ENCODE data around the gene NFKB1.

NFKB1 gene

DNA sequence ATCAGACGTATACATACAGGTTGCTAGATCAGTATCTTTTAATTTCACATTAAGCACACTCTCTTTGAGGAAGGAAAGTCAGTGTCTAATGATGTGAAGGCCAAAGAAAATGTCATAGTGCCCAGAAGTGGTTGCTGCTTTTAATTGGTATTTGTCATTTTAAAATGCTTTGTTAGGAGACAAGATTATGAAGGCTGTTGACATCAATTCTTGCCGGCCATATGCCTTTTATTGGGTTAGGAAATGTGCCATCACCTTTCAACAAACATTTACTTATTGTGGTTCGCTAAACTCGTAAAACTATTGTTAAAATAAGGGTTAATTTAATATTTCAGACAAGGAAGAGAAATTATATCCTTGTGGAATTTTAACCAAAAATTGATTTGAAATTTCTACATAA lies 32.2 kb downstream of the NFKB1 start:
- no peak for DNase-seq

DNA sequence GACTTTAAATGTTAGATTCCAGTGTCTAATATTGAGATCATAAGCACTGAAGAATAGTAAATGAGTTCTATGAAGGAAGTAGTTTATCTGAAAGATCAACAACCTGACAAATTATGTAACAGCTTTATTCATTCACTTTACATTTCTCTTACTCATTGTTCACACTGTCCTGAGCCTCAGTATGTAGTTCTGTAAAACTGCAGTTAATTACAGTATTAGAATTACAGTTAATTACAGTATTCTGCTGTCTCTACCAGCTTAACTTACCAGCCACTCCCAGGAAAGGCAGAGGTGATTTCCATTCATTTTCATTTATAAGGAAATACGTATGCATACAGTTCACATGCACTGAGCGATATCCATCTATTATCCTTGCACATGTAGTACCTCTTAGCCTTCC lies 32.7 kb downstream of the NFKB1 start:
- DNase-seq: no peak

DNA sequence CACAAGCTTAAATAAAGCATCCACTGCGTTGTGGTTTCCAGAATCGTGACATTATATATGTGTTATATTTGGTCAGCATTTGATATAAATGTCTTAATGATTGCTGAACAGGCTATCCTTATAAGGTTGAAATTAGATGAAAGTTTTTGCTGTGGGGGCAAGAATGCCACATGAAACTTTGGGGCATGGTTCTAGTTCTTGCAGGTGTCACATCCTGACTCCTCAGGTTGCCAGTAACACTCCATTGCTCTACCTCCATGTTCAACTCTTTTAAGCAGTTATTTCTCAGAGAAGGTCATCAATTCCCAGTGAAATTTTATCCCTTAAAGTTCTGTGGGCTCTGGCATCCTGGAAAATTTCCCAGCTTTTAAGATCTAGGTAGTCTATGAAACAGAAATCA lies 33.7 kb downstream of the NFKB1 start:
- no peak for DNase-seq

DNA sequence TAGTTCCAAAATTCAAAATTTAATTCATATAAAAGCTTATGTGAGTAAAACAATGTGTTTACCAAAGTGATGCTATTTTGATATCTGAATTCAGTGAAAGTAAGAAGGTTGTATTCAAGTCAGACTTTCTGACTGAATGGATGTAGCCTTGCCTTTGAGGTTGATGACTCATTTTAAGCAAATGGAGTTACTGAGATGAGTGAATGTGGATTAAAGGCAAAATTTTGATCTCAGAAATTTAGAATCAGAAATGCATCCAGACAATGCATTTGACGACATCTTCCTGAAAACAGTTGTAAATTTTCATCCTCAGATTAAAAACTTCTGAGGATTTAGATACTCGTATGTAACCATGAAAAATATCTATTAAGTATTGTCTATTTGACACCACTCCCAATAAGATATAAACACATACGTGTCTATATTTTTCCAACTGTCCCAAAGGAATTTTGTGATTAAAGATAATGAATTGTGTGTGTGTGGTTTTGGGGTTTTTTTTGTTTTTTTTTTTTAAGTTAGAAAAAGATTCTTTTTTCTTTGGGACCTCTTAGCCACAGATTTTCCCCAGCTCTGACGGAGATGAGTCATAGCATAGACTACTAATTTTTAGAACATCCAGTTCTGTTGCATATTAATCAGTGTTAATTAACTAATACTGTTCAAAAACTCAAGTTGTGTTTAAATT lies 34.4 kb downstream of the NFKB1 start:
- DNase-seq: no peak

DNA sequence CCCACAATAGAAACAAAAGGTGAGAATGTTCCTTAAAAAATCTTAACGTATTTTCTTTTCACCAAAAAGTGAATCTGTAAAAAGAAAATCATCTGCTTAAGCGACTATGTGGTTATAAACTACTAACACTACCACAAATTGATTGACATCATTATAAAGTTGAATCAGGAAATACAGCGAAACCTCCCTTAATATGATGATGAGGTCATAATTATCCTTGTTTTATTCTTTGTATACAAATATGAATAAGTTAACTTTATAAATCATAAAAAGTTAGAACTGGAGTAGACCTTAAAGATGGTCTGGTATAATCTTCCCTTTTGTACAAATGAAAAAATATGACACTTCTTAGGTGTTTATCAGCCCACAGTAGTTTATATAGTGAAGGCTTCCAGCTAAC lies 35.6 kb downstream of the NFKB1 start:
- DNase-seq: no peak

DNA sequence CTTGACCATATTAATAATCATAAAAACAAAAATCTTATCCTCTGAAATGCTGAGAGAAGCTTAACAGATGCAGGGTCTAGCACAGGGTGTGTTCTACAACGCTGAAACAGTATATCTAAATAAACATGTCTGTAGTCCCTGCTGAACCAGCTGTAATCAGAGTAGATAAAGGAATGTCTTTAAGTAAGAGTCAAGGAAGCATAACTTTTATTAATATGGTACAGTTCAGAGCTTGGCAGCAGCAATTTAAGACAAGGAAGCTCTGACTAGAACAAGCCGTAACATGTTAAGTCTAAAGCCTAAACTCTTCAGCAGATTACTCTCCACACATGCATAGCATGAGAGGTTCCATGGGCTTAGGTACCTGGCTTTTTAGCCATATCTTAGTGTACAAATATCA lies 36.1 kb downstream of the NFKB1 start:
- no peak for DNase-seq

DNA sequence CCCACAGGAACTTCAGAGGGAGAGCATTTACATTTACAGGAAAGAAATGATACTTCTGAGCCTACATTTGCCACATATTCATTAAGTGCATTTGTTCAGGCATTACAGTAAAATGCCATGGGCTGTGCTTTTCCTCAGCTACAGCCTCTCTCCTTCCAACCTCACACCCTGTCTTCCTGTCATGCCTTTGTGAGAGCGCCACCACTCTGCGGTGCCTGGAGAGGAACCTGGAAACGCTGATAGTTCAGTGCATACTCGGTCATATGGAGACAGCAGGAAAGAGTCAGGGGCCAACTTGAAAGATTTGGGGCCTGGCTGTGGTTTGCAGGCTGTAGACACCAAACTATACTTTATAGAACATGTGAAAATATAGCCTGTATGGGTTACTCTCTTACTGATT lies 40.5 kb downstream of the NFKB1 start:
- DNase-seq: no peak

DNA sequence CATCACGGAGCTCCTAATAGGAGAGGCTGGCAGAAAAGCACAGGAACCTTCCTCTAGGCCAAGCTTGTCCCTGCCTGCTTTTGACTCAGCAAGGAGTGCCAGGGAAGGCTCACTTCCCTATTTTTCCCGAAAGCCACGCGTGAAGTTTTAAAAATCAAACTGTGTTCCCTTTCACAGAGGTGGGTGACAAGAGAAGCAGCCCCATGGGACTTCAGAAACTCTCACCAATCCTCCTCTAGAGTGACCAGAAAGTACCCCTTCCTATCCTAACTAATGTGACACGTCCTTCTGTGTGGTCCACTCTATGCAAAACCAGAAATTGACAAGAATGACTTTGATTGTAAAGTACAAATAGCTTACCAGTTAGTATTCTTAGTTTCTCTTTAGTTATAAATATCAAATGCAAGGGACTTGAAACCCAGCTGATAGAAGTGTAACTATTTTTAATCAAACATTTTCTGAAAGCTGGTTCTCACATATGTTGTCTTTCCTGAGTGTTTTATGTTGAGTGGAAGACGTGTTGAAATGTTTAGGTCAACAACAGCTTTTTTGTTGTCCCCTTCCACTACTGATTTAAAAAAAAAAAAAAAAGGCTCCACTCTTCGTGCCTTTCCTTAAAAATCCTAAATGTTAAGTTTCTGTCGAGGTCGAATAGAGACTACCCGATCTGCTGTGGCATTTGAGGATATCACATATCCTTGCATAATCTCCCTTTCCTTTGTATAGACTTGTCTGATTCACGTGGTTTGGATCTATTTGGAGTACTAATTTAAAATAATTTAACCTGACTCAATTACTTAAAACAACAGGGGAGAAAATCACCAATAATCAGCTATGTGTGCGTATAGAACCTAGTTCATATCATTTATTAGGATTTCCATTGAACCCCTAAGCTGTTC lies 42.1 kb downstream of the NFKB1 start:
- no peak for DNase-seq

DNA sequence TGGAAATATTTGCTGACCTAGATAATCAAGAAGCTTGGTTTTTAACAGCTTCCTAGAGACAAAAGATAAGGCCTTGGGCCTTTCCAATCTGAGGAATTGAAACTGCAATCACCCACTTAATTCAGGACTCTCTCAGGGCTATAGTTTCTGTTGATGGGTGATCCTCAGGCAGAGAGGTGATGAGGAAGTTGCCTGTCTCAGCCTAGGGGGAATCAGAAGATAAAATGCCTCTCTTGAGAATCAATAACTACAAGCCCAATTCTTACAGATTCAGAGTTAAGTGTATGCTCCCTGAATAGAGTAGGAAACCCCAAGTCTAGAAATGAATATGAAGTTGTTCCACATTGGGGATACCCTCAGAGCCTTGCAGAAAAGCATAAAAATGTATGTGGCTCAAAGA lies 45.5 kb downstream of the NFKB1 start:
- DNase-seq: no peak

DNA sequence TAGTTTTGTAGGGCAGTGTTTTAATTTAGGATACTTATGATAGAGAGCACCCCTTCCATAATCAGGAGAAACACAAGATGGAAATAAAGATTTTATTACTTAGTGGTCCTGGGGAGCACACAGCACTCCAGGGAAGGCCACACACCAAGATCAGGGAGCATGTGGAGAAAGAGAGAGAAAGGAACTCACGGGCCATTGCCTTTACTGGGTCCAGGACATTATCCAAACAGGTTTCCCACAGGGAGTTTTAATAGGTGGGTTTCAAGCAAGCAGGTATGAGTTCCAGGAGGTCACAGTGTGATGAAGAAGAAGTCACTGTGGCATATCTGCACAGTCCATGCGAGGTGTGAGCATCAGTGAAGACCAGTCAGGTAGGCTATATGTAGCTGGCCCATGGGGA lies 46.8 kb downstream of the NFKB1 start:
- no peak for DNase-seq

DNA sequence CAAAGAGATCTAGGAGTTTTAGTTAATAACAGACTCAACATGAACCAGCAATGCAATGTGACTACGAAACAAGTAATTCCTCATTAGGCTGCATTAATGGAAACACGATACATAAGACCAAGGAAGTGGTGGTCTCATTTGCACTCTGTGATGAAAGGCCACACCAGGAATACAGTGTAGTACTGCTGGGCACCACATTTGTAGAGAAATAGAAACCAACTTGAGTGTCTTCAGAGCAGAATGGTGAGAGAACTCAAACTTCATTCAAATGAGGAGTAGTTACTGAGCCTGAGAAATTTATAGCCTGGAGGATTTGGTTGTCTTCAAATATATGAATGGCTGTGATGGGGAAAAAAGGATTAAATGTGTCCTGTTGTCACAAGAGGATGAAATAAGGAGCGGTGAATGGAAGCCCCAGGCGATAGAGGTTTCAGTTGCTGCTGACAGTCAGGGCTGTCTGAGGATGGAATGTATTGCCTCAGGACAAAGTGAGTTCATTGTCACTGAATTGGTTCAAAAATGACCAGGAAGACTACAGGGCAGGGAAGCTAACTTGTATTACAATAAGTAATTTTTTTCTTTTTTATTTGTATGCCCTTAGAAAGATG lies 50.9 kb downstream of the NFKB1 start:
- no peak for DNase-seq

DNA sequence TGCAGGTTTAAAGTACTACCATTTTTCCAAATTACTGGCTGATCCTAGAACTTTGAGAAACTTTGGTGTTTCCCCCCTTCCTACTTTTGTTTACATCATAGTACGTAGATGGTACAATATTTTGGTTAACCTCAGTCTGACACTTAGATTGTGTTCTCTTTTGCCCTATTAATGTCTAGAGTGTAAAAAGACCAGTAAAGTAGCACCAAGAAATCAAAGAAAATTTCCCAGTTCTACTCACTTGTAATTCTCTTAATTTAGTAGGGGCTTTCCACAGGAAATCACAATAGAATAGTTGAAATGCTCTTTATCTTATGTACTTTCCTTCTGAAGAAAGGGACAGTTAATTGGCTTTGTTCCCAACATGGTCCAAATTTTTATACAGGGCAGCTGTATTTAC lies 51.6 kb downstream of the NFKB1 start:
- no peak for DNase-seq

DNA sequence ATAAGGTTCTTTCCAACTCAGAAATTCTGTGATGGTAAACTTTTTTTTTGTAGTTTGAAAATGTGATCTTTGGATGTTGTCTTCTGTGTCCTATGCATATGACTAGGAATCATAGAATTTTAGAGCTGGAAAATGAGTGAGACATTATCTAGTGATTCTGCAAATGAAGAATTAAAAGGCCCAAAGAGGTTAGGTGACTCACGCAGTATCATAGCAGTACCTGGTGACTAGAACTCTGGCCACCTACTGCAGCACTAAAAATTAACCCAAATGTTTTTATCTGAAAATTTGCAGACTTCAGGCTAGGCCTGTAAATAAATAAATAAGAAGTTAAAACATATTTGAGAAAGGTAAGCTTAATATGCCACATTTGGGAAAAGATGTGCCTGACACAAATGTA lies 52.8 kb downstream of the NFKB1 start:
- DNase-seq: no peak

DNA sequence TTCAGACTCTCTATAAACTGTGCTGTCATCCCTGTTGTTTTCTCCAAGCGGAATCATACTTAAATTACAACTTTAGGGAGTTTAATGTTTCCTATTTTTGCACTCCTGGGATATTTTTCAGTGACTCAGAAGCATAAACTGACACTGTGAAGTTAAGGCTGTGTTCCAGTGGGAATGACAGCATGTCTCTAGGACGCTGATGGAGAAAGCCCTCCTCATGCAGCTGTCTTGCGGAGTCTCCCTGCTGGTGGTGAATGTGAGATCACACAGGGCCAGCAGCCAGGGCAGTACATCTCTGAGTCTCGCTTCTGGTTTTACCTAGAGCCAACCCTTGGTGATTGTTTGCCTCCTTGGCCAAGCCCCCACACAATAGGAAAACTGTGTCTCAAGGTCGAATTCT lies 53.3 kb downstream of the NFKB1 start:
- DNase-seq: no peak

DNA sequence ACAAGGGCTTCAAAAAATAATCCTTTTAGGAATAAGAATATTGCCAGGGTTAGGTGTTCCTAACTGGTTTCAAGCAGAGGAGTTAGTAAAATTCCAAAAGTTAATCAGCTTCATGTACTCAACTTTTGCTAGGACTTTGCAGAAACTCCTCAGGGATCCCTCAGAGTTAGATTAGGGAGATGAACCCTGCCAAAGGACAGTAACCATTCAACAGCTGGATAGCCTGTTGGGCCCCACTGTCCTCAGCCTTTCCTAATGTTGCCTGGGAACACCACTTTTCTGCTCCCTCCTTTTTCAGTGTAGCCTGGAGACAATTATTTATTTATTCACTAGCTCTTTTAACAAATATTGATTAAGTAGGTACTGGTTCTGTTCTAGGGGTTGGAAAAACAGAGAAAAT lies 53.8 kb downstream of the NFKB1 start:
- DNase-seq: no peak

DNA sequence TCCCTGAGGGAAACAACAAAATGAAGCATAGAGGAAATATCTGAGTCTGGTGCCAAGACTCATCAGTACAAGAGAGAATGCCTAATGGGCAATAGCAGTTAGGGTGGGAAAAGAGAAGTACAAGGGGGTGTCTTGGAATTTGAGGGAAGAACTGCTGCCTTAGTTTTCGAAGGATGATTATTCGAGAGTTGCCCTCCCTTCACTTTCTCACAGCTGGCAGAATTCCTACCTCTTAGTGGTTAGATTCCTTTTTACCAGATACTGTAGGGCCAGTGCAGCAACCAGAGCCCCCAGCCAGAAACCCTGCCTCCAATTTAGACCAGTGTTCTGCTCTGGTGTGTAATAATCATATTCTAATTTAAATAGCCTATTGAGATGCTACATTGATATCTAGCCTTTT lies 56.5 kb downstream of the NFKB1 start:
- DNase-seq: no peak

DNA sequence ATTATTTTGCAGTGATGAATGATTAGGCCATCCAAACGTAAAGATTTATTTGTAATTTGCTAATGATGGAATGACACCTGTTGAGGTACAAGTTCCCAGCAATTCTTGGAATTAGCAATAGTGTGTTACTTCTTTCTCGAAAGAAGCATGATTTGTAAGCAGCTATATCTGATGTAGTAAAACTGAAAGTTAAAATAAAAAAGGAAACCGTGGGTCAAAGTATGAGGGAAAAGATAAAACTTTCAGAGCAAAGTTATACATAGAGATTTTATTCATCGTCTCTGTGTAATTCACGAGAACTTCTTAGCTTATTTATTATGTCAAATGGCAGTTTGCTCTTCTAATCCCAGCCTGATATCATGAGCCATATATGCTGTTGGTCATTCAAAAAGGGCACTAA lies 59.0 kb downstream of the NFKB1 start:
- DNase-seq: no peak

DNA sequence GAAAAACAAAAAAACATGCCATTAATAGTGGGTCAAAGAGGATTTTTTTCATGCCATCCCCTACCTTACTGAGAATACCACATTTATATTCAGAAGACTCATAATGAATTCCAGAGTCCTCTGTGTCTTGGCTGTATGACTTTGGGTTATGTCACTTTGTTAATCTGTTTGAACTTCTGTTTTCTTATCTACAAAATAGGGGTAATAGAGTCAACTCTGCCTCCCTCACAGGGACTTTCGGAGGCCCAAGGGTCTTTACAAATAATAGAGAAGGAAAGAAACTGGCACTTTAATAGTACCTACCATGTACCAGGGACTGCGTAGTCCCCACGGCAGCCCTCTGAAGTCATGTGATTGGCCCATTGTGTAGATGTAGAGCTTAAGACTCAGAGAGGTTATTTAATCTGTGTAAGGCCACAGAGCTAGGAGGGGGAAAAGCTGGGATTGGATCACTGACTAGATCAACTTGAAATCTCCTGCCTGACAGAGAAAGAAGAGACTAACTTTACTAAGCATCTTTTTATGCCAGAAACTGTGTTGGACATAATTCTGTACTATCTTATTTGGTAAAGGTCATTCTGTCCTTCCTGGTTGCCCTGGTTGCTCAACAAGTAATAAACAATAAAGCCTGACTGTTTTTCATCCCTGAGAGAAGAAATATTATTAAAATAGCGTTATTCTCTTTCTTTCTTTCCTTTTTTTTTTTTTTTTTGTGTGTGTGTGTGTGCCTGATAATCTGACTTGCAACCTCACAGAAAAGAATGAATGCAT lies 59.6 kb downstream of the NFKB1 start:
- DNase-seq: no peak

DNA sequence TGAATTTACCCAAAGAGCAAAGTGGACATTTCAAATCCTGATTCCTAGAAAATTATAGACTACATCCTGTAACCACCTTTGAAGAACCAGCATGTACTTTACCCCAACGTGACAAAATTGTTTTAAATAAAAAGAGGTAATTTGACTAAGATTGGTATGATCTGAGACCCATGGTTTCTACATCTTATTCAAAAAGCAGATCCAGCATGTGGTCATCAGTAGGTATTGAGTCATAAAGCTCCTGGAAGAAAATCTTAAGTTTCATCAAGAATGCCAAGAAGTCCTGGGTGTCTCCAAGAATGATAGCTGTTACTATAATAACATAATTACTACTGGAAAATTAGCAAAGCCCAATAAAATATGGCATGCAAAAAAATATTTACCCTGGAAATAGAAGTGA lies 61.8 kb downstream of the NFKB1 start:
- DNase-seq: no peak

DNA sequence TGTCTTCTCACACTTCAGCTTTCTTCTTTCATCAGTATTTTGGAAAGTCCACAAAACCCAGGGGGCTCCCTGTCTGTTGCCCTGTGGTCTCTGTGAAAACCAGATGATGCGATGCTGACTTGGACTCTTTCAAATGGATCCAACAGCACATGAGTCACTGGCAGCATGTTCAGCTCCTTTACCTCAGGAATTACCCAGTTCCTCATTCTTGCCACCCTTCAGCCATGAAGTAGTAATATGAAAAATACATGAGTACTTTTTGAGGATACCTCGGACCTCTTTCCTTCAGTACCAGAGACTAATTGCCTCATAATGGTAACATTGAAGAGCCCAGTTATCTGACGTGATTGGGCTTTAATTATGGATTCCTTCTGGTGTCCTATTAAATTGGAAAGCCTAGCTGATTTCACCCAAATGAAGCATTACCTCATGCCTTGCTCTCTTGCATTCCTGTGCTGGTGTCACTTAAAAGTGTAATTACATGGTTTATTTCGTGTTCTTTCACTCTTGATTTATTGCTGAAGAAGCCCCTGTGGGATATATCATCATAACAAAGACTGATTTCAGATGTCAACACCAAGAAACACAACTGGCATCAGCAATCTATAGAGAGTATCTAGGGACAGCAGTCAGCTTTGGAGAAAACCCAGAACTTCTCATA lies 63.4 kb downstream of the NFKB1 start:
- DNase-seq: no peak

DNA sequence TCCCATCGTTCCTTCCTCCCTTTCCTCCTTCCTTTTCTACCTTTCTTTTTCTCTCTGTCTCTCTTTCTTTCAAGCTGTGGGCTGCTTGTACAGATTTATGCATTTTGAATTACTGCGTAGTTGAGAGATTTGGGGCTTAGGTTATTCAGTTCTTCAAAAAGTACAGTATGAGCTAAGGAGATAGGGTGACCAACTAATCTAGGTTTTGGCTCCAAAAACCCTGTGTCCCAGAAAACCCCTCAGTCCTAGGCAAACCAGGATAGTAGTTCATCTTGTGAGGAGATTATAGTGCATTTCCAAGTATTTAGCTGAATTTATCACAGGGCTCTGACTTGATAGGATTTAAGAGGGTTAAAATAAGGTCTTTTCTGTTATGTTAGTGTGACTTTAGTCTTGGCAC lies 64.5 kb downstream of the NFKB1 start:
- no peak for DNase-seq

DNA sequence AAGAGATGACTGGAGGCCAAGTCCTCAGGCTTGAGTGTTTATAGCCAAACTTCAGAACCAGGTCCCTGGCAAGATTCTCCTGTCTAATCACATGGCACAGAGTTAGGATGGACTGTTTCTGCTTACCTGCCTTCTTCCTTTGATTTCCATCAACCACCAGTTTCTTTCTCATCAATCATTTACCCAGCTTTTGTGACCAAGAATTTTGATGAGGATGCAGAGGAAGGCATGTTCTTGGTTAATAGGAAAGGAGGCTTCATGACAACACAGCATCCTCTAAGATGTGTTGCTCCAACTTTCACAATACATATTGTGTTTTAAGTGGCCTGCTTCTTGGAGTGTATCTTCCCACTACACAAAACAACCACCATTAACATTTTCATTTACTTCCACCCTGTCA lies 65.3 kb downstream of the NFKB1 start:
- DNase-seq: no peak

DNA sequence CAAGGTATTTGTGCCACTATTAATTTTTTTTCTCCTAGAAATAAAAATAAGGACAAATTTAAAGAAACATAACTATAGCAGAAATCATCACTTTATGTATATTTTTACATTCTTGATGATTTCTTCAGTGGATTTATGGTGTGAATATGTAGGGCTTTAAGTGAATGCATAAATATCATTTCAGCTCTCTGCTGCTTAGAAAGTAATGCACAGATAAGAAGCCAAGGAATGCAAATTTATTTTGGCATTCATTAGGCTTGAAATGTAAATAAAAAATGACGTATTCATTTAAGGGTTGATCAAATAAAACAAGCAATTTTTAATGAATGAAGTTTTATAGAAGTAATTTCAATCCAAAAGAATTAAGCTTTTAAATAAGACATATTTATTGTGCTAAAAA lies 66.3 kb downstream of the NFKB1 start:
- DNase-seq: no peak
